H1 (cell line): ENCODE results near the gene R3HDM2. TPM values are rescaled to one million over a fixed set of nuclear protein-coding genes. Genes with fewer than 3 reads are reported as not detected.

Experiments used
- CTCF ChIA-PET: fragments of 300-600 bp; sonication (Branson Sonifier 250); formaldehyde crosslinking; loops from one replicate; lab custom pipeline; 2021; ENCODE audit not compliant: partially characterized antibody; lab: Charles Lee
- POLR2A ChIA-PET: fragments of 300-600 bp; sonication (Branson Sonifier 250); formaldehyde crosslinking; loops from one replicate; lab custom pipeline; 2021; ENCODE audit warnings: inconsistent platforms; ENCODE audit not compliant: partially characterized antibody; lab: Charles Lee
- DNase-seq, 2 experiments: peaks; one replicate each; pipeline versions ENCODE4 v3.0.0 to v3.0.0-alpha.2; 2010 to 2022; ENCODE audit warnings: low spot score in 2 of 2, low read depth in 1 of 2, mixed read lengths in 1 of 2
- FAIRE-seq: peaks from 2 replicates; lab custom pipeline; 2011; peaks lifted over from hg19 to GRCh38; lab: Jason Lieb, UNC
- H2AFZ ChIP-seq: 2 replicates; pipeline ENCODE4 v1.8.1; 2012; ENCODE audit warnings: low read length, inconsistent platforms
- H2AK5ac ChIP-seq: 2 replicates; pipeline ENCODE4 v1.6.1; 2013; ENCODE audit warnings: low read depth, low read length
- H2BK120ac ChIP-seq: replicated peaks from 2 replicates; pipeline ENCODE3; 2013; ENCODE audit warnings: low read depth, low read length, inconsistent platforms
- H2BK12ac ChIP-seq: 2 replicates; pipeline ENCODE4 v1.6.1; 2013; ENCODE audit warnings: low read depth, low read length
- H2BK15ac ChIP-seq: 2 replicates; pipeline ENCODE4 v1.6.1; 2013; ENCODE audit warnings: low read length
- H2BK20ac ChIP-seq: 2 replicates; pipeline ENCODE4 v1.6.1; 2013; ENCODE audit warnings: low read length
- H2BK5ac ChIP-seq: 2 replicates; pipeline ENCODE4 v1.6.1; 2013; ENCODE audit warnings: low read depth, low read length
- H3K14ac ChIP-seq: 2 replicates; pipeline ENCODE4 v1.6.1; 2013; ENCODE audit warnings: inconsistent platforms; ENCODE audit not compliant: insufficient read length
- H3K18ac ChIP-seq: 2 replicates; pipeline ENCODE4 v1.6.1; 2013; ENCODE audit warnings: low read length; ENCODE audit errors: extremely low read depth
- H3K23ac ChIP-seq: 2 replicates; pipeline ENCODE4 v1.6.1; 2013; ENCODE audit warnings: inconsistent platforms; ENCODE audit not compliant: insufficient read length
- H3K23me2 ChIP-seq: 2 replicates; pipeline ENCODE4 v1.6.1; 2013; ENCODE audit warnings: low read depth, low read length
- H3K27ac ChIP-seq: 2 replicates; pipeline ENCODE4 v1.6.1; 2011; ENCODE audit warnings: low read depth, low read length, inconsistent platforms
- H3K27me3 ChIP-seq, 4 experiments: replicated peaks in 1 of 4; 1 replicate in 1 of 4; 2 replicates in 3 of 4; pipeline versions ENCODE4 v1.6.1 to v1.8.1; 2011 to 2013; ENCODE audit warnings: low read length in 3 of 4, mild to moderate bottlenecking in 3 of 4, inconsistent platforms in 2 of 4, mixed read lengths in 2 of 4, moderate library complexity in 1 of 4; ENCODE audit not compliant: control insufficient read depth in 3 of 4, insufficient read depth in 3 of 4; ENCODE audit errors: extremely low read depth in 1 of 4
- H3K36me3 ChIP-seq, 4 experiments: 2 replicates each; pipeline versions ENCODE4 v1.6.1 to v1.8.1; 2011 to 2013; ENCODE audit warnings: mild to moderate bottlenecking in 4 of 4, low read length in 3 of 4, moderate library complexity in 2 of 4, control low read depth in 1 of 4, inconsistent platforms in 1 of 4; ENCODE audit not compliant: insufficient read depth in 4 of 4, control insufficient read depth in 2 of 4
- H3K4ac ChIP-seq: replicated peaks from 2 replicates; pipeline ENCODE3; 2013; ENCODE audit warnings: low read length, low read depth, mixed read lengths, inconsistent platforms; ENCODE audit not compliant: insufficient read length
- H3K4me1 ChIP-seq, 4 experiments: replicated peaks in 1 of 4; 1 replicate in 1 of 4; 2 replicates in 3 of 4; pipeline versions ENCODE4 v1.6.1 to v1.8.1; 2011 to 2013; ENCODE audit warnings: low read length in 3 of 4, inconsistent platforms in 2 of 4, mixed read lengths in 1 of 4; ENCODE audit not compliant: insufficient read depth in 4 of 4, control insufficient read depth in 3 of 4
- H3K4me2 ChIP-seq, 2 experiments: 2 replicates each; pipeline versions ENCODE4 v1.6.1 to v1.8.1; 2011 to 2013; ENCODE audit warnings: low read depth in 2 of 2, low read length in 2 of 2, control low read depth in 1 of 2, inconsistent platforms in 1 of 2, mild to moderate bottlenecking in 1 of 2; ENCODE audit not compliant: insufficient read depth in 1 of 2
- H3K4me3 ChIP-seq, 4 experiments: fragments of 200-600, 300-600 bp in 1 of 4; sonication (generic), shearing (Covaris generic), sonication (Bioruptor Twin) in 1 of 4; 2 replicates each; pipeline versions ENCODE4 v1.5.1 to v1.8.1; 2011 to 2016; ENCODE audit warnings: low read length in 4 of 4, low read depth in 3 of 4, control low read depth in 2 of 4, inconsistent platforms in 2 of 4, mild to moderate bottlenecking in 2 of 4, mixed read lengths in 1 of 4, moderate library complexity in 1 of 4; ENCODE audit not compliant: insufficient read depth in 2 of 4; ENCODE audit errors: extremely low read depth in 1 of 4
- H3K56ac ChIP-seq: replicated peaks from 2 replicates; pipeline ENCODE3; 2013; ENCODE audit warnings: low read depth, mild to moderate bottlenecking, mixed read lengths, low read length, inconsistent platforms; ENCODE audit not compliant: insufficient read length
- H3K79me1 ChIP-seq: 2 replicates; pipeline ENCODE4 v1.6.1; 2013; ENCODE audit warnings: low read depth, low read length, control low read depth
- H3K79me2 ChIP-seq, 2 experiments: 2 replicates each; pipeline versions ENCODE4 v1.6.1 to v1.8.1; 2012 to 2013; ENCODE audit warnings: low read length in 2 of 2, mild to moderate bottlenecking in 2 of 2, inconsistent platforms in 1 of 2; ENCODE audit not compliant: insufficient read depth in 2 of 2, control insufficient read depth in 1 of 2
- H3K9ac ChIP-seq, 4 experiments: replicated peaks in 1 of 4; 1 replicate in 1 of 4; 2 replicates in 3 of 4; pipeline versions ENCODE4 v1.6.1 to v1.8.1; 2011 to 2013; ENCODE audit warnings: low read depth in 3 of 4, low read length in 3 of 4, control low read depth in 2 of 4, mild to moderate bottlenecking in 2 of 4, moderate library complexity in 2 of 4, inconsistent platforms in 1 of 4; ENCODE audit errors: extremely low read depth in 1 of 4
- H3K9me3 ChIP-seq, 2 experiments: 2 replicates each; pipeline versions ENCODE4 v1.6.1 to v1.8.1; 2012 to 2013; ENCODE audit warnings: mild to moderate bottlenecking in 2 of 2, moderate library complexity in 2 of 2, control low read depth in 1 of 2, inconsistent platforms in 1 of 2, low read depth in 1 of 2, low read length in 1 of 2, mixed read lengths in 1 of 2; ENCODE audit not compliant: insufficient read depth in 2 of 2
- H4K20me1 ChIP-seq, 2 experiments: replicated peaks in 1 of 2; 2 replicates each; pipeline versions ENCODE3 to v1.8.1; 2011 to 2013; ENCODE audit warnings: inconsistent platforms in 2 of 2, low read length in 2 of 2, mild to moderate bottlenecking in 1 of 2; ENCODE audit not compliant: insufficient read depth in 2 of 2, control insufficient read depth in 1 of 2
- H4K5ac ChIP-seq: 2 replicates; pipeline ENCODE4 v1.6.1; 2013; ENCODE audit warnings: low read length, low read depth, mixed read lengths, inconsistent platforms; ENCODE audit not compliant: insufficient read length
- H4K8ac ChIP-seq: 2 replicates; pipeline ENCODE4 v1.8.0; 2013; ENCODE audit warnings: mild to moderate bottlenecking, moderate library complexity, low read length, inconsistent platforms; ENCODE audit not compliant: insufficient read depth; ENCODE audit errors: extremely low read depth
- H4K91ac ChIP-seq: replicated peaks from 2 replicates; pipeline ENCODE3; 2013; ENCODE audit warnings: low read length, mixed read lengths, inconsistent platforms; ENCODE audit not compliant: insufficient read length
- BACH1 ChIP-seq: IDR thresholded peaks from 2 replicates; pipeline ENCODE4 v1.6.1; 2012; ENCODE audit warnings: low read length, improper control_type of control experiment
- CHD2 ChIP-seq: IDR thresholded peaks from 2 replicates; pipeline ENCODE4 v1.6.1; 2012; ENCODE audit warnings: low read length, improper control_type of control experiment
- CTBP2 ChIP-seq: IDR thresholded peaks from 2 replicates; pipeline ENCODE4 v1.7.0; 2011; ENCODE audit warnings: borderline replicate concordance, mild to moderate bottlenecking, moderate library complexity, mixed read lengths, low read length; ENCODE audit not compliant: insufficient read depth, insufficient read length
- EGR1 ChIP-seq: IDR thresholded peaks from 2 replicates; pipeline ENCODE4 v1.6.1; 2011; ENCODE audit warnings: low read depth, low read length, borderline replicate concordance
- GTF2F1 ChIP-seq: IDR thresholded peaks from 2 replicates; pipeline ENCODE4 v1.6.1; 2012; ENCODE audit warnings: low read depth, low read length, improper control_type of control experiment, borderline replicate concordance
- KDM1A ChIP-seq: fragments of 200-600, 300-600 bp; sonication (generic); IDR thresholded peaks from 2 replicates; pipeline ENCODE4 v1.7.1; 2016; ENCODE audit warnings: mild to moderate bottlenecking, low read length, borderline replicate concordance
- KDM5A ChIP-seq: fragments of 200-600 bp; IDR thresholded peaks from 2 replicates; pipeline ENCODE4 v1.7.1; 2012; ENCODE audit warnings: mild to moderate bottlenecking, low read length, inconsistent platforms, mixed read lengths
- MAFK ChIP-seq: IDR thresholded peaks from 2 replicates; pipeline ENCODE4 v1.6.1; 2012; ENCODE audit warnings: low read depth, mild to moderate bottlenecking, improper control_type of control experiment, low read length
- SP2 ChIP-seq: IDR thresholded peaks from 2 replicates; pipeline ENCODE4 v1.6.1; 2012; ENCODE audit warnings: mild to moderate bottlenecking, low read length, inconsistent platforms
- WGBS, 2 experiments: shearing (Covaris generic) in 1 of 2; methylation state at CpG; one replicate each; pipeline versions ENCODE4 v1.1.6 to v1.1.7; 2013 to 2015; ENCODE audit warnings: low lambda C conversion rate in 2 of 2, mixed read lengths in 2 of 2, inconsistent platforms in 1 of 2, low coverage in 1 of 2, missing lambda C conversion rate in 1 of 2; ENCODE audit not compliant: insufficient replicate concordance in 2 of 2, insufficient coverage in 1 of 2, insufficient read length in 1 of 2; ENCODE audit errors: extremely low coverage in 1 of 2, missing lambda C conversion rate in 1 of 2; 5-methylcytosine and 5-hydroxymethylcytosine counted together
- polyA plus RNA-seq, 7 experiments: library from polyadenylated mRNA; depleted of rRNA in 3 of 7; stranded (reverse) in 5 of 7; unstranded in 2 of 7; fragments of >200 nt in 5 of 7; fragments of 200-250 nt in 2 of 7; gene quantifications; 1 replicate in 5 of 7; 2 replicates in 1 of 7; 4 replicates in 1 of 7; pipeline versions ENCODE4 v1.2.1 to v1.2.3, GENCODE V29; 2011 to 2013; ENCODE audit warnings: missing spikeins in 2 of 7, mixed read lengths in 2 of 7
- total RNA-seq: library from RNA; stranded (reverse); fragmentation: NEBNext Ultra II Directional; extraction: Animal tissue kit (Norgen Biotek cat#: 25700); gene quantifications from 2 replicates; pipeline ENCODE4 v1.2.1, GENCODE V29; 2021
- TF ChIP-seq, protein P1 (sequence below): IDR thresholded peaks from 2 replicates; pipeline ENCODE4 v1.6.1; 2011; ENCODE audit warnings: low read length, improper control_type of control experiment

The R3HDM2 gene
- total and polyA plus RNA-seq, 2 of the 8 experiments (the other 6 are each of a cell fraction or from before 2014, with no cell fraction given) = 25.6 to 27.0 TPM

DNA sequence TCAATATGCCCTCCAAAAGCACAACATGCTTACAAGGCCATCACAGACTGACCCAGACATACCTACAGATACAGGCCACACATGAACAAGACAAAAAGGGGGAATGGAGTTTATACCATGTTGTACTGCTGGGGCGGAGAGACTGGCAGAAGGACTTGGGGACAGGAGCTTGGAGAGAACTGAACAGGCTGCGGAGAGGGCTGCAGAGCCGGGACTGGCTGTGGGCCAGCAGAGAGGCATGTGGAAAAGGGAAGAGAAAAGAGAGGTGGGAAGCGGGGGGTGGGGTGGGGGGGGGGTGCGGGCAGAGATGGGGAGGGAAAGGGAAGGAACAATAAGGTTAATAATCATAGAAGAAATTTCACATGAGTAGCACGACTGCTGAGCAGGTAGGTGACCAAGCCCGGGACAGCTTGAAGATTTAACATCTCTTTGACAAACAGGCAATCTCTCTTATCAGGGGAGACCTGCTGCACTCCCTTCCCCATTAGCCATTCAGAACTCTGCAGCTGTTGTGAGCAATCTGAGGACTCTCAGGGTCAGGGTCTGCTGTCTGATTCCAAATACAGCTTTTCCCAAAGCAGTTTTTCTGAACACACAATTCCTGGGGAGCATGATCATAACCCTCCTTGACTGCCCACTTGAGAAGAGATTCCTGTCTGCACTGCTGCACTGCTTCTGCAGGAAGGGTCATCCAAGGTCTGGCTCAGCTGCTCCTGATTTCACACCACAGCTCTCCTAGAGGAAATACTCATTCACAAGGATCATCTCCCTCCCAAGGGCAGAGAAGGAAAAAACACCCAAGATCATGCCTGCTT lies 158.3 kb downstream of the R3HDM2 start:
- H3K4me2 ChIP-seq = no peak overlapping the region
- ChIA-PET POLR2A (interaction anchor here (0.7 to 2.8 kb wide), 4 partner anchors 25 to 182 kb away, joined by 3 to 12 read pairs (median 5); partner anchors contain the start of genes INHBE and SHMT2), CTCF (interaction anchor here (0.6 to 6.0 kb wide), 12 partner anchors 8 to 184 kb away, joined by 3 to 35 read pairs (median 4); partner anchors contain the start of gene INHBE)
- no peaks in the 10 kb centered on the region; a peak in 1 of 7 replicates for H3K4me1 ChIP-seq
- H2AK5ac ChIP-seq = no peak overlapping the region
- H3K9me3 ChIP-seq = no peaks in the 10 kb centered on the region
- H3K27ac ChIP-seq = no peak overlapping the region
- peaks cover 0 to 15% (median 6%) of the 10 kb centered on the region in 4 experiments; a peak in 5 of 8 replicates for H3K36me3 ChIP-seq
- H3K56ac ChIP-seq = no peak overlapping the region
- H3K79me2 ChIP-seq = no peaks in the 10 kb centered on the region
- no peak overlapping the region for H2BK15ac ChIP-seq
- no peaks in the 10 kb centered on the region for H3K27me3 ChIP-seq
- H3K4ac ChIP-seq = no peak overlapping the region
- no peak overlapping the region for H3K23ac ChIP-seq
- no peak overlapping the region for H4K8ac ChIP-seq
- TF ChIP-seq, protein P1, sequence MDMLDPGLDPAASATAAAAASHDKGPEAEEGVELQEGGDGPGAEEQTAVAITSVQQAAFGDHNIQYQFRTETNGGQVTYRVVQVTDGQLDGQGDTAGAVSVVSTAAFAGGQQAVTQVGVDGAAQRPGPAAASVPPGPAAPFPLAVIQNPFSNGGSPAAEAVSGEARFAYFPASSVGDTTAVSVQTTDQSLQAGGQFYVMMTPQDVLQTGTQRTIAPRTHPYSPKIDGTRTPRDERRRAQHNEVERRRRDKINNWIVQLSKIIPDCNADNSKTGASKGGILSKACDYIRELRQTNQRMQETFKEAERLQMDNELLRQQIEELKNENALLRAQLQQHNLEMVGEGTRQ = no peak
- no peak for TF ChIP-seq CHD2
- TF ChIP-seq BACH1 = no peak
- TF ChIP-seq KDM5A = no peak
- no peak for TF ChIP-seq SP2
- TF ChIP-seq GTF2F1 = no peak
- no peak for TF ChIP-seq MAFK
- TF ChIP-seq KDM1A = no peak
- no peak for TF ChIP-seq EGR1
- TF ChIP-seq CTBP2 = no peak
- no peak overlapping the region for H2BK20ac ChIP-seq
- no peaks in the 10 kb centered on the region for H3K79me1 ChIP-seq
- H3K14ac ChIP-seq = no peak overlapping the region
- no peak overlapping the region for H3K4me3 ChIP-seq
- H4K20me1 ChIP-seq = peaks cover 0 to 2% of the 10 kb centered on the region in 2 experiments
- H4K91ac ChIP-seq = no peak overlapping the region
- no peaks in the 10 kb centered on the region for H3K23me2 ChIP-seq
- DNase-seq (no peak), FAIRE-seq (no peak)
- no peak overlapping the region for H3K18ac ChIP-seq
- H2BK12ac ChIP-seq = no peak overlapping the region
- no peak overlapping the region for H2AFZ ChIP-seq
- H3K9ac ChIP-seq = no peak overlapping the region
- no peak overlapping the region for H2BK5ac ChIP-seq
- no peak overlapping the region for H4K5ac ChIP-seq
- no peak overlapping the region for H2BK120ac ChIP-seq
- WGBS, 2 experiments = 94% methylated on average over 4 of the region's 7 CpGs; no CpG with 5 or more reads in 1 of the 2 experiments
